GM18508 (cell line): Measurements from ENCODE around the gene ZCCHC14.

Experiments
- ATAC-seq: cut with Tn5 transposase; IDR thresholded peaks from one replicate; pipeline ENCODE4 v1.9.1; 2021; ENCODE audit warnings: moderate number of reproducible peaks; ENCODE audit not compliant: insufficient read depth, unreplicated experiment

The ZCCHC14 gene

GRCh38 chr16:87438611-87438985 lies 54.2 kb downstream of the ZCCHC14 start:
- ATAC-seq, result no peak

DNA sequence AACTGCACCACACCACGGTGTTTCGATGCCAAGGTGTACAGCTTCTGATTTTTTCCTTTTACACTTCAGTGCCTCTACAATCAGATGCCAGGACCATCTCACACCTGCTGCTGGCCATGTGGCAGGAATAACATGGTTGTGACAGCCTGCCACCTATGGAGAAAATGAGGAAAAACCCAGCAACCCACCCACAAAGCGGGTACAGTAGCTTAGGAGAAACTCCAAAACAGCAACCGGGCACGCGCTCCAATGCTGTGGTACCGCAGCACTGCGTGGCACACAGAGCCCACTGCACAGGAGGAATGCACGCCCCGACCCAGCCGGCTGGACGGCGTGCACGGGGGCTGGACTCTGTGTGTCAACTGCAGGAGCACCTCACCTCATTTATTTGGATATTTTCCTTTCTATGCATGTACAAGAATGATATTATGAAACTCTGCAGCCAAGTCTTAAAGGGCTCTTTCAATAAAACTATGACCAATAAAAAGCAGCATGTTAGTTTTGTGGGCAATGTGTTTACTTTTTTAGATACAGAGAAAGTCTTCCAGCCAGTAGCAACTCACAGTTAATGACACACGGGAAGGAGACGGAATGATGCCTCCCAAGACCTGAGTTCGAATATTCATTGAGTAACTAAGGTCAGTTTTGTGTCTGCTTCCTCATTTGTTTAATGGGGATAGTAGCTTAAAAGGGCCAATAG lies 54.8 kb downstream of the ZCCHC14 start:
- no peak for ATAC-seq

GRCh38 chr16:87437327-87437726 lies 55.5 kb downstream of the ZCCHC14 start:
- ATAC-seq, result no peak

DNA sequence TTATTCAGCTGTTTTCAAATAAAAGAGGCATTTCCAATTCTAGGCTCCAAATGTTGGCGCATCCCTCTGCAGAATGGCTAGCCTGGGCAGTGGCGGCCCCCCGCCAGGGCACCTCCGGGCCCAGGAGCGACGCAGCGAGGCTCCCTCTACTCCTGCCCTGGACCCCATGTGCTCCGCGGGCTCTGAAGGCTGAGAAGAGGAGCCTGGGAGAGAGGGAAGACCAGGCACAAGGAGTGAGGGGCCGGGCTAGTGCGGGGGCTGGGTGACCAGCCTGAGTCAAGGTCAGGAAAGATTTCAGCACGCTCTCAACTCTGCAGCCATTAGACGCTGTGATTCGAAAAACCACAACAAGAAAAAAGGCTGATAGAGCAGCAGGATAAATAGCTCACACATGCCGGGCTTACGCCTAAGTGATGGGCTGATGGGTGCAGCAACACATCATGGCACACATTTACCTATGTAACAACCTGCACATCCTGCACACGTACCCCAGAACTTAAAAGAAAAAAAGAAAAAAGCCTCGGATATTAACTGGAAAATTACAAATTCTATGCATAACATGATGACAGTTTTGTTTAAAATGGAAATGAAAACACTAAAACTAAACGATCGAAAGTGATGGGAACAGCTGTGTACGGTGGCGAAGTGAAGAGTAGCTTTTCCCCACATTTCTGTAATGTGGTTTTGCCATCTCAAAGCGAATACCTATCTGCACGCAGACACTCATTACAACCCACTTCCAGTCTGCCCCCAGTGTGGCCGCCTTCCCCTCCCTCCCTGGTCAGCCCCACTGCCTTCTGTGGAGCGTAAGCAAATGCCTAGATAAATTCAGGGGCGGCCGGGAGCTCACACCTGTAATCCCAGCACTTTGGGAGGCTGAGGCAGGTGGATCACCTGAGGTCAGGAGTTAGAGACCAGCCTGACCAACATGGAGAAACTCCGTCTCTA lies 56.3 kb downstream of the ZCCHC14 start:
- ATAC-seq, result no peak

DNA sequence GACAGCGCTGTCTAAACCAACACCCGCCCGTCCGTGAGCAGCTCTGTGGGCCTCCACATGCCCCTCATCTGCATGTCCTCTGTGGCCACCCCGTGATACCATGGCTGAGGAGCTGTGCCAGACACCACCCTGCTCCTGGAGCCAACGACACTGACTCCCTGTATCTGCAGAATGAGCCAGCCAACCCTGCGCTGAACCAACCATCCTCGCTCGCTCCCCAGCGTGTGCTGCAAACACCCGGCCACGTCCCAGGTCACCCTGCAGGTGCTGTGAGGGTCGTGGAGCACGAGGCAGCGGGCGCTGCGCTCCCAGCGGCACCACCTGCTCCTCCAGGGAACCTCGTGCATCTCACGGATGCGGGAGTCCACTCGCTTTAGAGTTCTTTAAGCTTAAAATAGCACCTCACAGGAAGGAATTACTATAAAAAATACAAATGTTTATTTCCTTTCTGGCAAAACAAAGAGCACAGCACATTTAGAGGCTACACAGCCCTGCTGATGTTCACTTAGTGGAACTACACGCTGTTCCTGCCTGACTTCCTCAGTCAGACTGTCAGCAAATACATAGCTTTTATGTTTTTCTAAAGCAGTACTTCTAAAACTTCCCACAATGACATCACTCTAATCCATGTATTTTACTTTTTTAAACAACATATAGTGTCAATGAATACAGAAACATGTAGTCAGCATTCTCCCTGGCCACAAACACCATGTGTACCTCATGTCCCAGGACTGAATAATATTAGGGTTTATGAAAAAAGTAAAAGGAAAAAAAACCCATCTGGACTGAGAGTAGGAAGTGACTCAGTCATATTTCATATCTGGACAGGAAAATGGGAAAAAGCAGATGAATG lies 57.2 kb downstream of the ZCCHC14 start:
- no peak for ATAC-seq

- ATAC-seq, result no peak
Observed at GRCh38 chr16:87434146-87434667, 58.6 kb downstream of the ZCCHC14 start.

DNA sequence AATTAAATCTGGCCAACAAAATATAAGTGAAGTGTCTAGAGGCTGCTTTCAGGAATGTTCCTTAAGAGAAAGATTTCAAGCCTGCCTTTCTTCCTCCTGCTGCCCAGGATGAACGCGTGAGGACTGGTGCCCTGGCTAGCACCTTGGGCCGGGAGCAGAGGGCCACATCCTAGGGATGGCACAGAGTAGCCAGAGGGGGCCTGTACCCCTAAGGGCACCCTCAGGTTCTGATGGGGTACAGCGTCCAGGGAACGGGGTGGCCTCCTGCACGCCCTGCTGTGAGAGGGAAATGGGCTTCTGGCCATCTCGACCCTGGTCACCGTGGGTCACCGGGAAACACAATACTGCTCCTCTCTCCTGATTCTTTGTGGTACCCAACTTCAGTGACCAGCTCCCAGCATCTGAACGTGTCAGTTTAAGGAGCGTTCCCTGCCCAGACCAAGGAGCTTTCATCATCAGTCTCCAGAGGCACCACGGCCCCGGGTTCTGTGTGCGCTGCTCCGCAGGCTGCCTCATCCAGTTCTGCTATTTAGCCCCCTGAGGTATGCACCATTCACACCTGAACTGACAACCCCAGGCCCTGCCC lies 60.4 kb downstream of the ZCCHC14 start:
- ATAC-seq, result no peak

DNA sequence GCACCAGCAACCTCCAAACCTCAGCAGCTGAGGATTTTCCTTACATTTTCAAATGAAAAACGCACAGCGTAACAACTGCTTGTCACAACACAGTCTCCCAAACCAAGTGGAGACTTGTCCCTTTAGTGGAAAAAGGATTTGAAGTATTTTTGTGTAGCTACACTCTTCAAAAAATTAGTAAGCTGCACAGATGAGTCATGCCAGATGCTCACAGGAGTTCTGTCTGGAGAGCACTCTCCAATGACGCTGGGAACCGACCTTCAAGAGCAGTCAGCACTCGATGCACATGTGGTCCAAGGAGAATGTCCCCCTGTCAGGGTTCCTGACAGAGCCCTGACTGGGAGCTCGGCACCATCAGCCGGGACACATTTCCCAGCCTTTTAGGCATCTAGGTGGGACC lies 60.9 kb downstream of the ZCCHC14 start:
- ATAC-seq, result no peak

DNA sequence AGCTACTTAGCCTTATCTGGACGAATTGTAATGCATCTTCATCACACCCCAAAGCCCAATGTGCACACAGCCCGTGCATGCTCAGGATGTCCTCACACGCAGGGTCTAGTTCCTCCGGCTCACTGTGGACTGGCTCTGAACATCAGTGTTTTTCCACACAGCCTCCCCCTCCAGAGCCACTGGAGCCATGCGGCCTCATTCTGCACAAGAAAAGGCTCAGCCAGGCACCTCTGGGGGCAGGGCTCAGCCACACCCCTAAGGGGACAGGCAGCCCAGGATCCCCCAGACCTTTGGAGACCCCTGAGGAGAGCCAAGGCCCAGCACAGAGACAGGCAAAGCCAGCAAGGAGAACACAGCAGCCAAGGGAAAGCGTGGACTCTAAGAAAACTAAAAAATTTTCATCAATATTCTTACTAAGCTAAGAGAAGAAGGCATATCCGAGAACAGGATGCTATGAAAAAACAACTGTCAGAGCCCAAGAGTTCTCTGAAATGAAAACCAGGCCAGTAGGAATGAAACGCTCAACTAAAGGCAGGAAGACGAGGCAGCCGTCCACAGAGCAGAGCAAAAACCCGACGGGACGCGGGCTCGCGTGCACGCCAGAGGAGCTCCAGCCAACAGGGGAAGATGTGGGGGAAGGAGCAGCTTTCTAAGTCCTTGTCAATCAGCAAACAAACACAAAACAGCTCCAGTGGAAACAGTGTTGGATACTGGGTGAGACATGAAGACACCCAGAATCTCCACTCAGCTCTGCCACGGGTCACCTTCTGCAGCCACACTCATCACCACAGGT lies 66.2 kb downstream of the ZCCHC14 start:
- ATAC-seq, result no peak

- ATAC-seq, result no peak
Observed at GRCh38 chr16:87425941-87426340, 66.9 kb downstream of the ZCCHC14 start.

DNA sequence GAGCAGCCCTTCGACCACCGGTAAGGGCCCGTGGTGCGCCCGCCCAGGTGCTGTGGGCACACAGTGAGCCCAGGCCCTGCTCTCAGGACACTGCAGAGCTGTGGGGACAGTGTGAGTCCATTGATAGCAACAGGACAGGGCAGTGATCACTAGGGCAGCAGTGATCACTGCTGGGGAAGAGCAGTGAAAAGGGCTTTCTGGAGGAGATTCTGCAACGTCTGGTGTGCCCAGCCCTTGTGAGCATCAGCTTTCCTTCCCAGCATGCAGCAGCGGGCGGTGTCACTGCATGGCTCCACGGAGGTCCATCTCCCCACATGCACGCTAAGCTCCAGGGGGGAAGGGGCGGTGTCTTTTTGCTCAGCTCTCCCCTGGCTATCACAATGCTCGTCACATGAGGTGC lies 68.6 kb downstream of the ZCCHC14 start:
- no peak for ATAC-seq

GRCh38 chr16:87423429-87423828 lies 69.4 kb downstream of the ZCCHC14 start:
- no peak for ATAC-seq

- ATAC-seq, result no peak
Observed at GRCh38 chr16:87422106-87422505, 70.7 kb downstream of the ZCCHC14 start.

DNA sequence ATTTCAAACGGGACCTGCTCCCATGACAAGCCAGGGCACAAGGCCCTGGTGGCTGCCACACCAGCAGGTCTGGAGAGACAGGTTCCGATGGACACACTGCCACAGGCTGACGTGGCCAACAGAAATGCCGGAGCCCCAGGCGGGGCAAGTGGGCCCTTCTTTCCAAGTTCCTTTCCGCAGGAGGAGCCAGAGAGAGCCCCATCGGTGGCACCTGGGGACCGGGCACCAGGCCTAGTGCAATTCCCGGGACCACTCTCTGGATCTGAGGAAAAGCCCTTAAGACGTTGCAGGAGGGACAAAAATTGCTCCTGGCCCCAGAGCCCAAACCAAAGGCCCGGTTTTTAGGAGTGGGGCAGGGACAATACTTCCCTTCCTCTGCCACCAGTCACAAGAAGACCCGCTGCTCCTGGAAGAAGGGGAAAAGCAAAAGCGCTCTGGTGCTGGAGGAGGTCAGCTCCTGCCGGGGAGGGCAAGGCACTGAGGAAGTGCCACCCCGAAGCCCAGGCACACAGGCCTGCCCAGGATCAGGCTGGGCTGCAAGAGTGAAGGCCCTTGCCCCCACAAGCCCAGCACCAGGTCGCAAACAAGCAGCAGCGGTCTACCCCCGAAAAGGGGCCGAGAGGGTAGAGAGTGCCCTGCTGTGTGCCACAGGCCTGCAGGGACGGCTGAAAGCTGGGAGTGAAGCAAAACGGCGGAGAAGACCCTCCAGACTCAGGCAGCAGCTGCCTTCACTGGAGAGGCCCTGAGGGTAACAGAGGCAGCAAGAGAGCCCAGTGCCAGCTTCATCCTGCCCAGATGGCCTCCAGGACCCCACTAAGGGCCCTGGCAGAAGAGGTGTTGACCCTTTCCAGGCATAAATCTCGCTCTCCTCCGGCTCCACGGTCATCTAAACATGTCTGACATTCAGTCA lies 71.6 kb downstream of the ZCCHC14 start:
- no peak for ATAC-seq

DNA sequence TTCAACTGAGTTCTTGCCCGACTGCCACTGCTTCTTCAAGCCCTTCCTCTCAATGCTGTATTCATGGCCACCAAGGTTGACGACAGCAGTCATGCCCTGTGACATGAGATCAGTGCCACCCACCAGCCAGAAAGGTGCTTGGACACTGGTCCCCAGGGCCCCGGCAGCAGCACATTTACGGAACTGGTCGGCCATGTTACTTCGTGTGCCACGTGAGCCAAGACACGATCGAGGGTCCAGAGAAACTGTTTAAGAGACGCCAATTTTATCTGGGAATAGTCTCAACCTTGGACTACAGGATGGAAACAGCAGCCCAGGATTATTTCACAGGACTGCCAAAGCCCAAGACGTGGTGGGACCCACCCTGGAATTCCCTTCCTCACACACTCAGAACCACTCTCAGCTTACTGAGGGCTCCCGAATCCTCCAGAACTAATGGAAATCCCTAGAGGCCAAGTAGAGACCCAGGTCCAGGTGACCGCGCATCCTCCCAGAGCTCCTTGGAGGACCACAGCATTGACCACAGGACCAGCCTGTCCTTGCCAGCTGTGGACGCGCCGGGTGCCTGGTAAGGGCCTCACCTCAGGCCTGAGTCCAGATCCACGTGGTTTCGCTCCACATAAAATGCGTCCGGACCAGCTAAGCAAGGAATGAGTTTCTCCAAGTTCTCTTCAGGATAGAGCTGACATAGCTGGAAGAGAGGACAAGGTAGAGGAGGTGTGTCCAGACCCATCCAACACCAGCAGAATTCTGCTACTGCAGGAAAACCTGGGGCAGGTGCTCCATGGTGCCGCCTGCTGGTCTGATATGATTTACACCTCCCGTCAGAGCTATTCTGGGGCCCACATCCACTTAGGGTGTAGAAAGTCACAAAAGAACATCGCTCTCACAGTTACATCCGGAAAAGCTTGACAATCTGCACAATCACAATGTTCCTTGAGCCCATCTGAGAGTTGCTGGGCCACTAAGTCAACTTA lies 72.5 kb downstream of the ZCCHC14 start:
- ATAC-seq, result no peak

DNA sequence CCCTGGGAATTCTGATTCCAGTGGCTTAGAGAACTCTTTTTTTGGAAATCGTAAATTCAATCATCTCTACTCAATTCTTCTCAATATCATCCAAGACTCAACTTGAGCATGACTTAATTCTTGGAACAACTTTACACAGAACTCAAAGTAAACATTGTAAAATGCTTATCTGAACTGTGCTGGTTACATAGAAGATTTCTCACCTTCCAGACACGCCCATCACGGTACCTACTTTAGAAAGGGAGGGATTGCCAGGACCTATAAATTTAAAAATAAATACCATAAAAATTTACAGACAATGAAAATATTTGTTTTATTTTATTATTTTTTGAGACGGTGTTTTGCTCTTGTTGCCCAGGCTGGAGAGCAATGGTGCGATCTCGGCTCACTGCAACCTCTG lies 74.2 kb downstream of the ZCCHC14 start:
- ATAC-seq, result no peak

GRCh38 chr16:87418216-87418615 lies 74.6 kb downstream of the ZCCHC14 start:
- no peak for ATAC-seq
